Measurements from ENCODE around the gene UBE2A.
A peak's percentile ranks its signal among the peaks of the same experiment; 100 is the strongest.

Gene UBE2A

DNA sequence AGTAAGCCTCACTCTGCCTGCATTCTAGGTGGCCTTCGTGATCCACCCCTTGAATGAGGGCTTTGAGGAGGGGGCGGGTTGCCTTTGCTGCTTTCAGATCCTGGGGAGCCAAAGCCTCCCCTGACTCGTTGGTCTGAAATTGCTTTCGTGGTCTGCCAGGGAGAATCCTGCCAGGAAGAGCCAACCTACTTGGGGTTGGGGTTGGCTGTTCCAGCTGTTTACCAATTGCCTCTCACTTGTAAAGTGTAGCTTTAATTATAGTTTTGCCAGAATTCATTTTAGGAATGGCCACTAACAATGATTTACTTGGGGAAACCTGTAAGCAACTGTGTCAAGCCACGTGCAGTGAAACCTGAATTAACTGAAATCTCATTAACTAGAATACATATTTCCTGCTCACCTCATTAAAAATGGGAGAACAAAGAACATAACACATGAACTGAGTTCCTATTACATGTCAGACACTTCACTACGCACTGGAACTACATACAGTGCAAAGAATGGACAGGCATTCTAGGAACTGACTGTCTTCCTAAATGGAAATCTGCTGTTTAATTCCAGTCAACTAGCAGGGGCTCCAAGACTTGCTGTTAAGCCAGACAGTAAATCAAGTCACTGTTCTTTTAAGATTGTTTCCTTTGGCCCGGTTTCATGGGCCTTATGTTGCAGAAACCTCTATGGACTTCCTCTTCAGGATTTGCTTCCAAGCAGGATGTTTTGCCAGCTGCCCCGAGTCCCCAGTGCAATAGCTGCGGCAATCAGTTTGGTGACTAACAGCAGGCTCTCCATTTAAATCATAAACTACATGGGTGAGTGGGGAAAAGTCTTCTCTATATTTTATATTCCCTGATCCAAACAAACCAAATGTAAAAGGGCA, 48.2 kb downstream of the UBE2A start:
- no peaks in the 10 kb centered on the region for H3K9me3 ChIP-seq (ENCODE audit: control insufficient read depth, insufficient read depth, low read depth, low read length)
- H3K27ac ChIP-seq (ENCODE audit: extremely low read depth, low read depth, low read length), result no peak overlapping the region
- ChIA-PET POLR2A (no interaction called here), CTCF (interaction anchor here (1.0 kb wide), 1 partner anchor 76 kb away, joined by 4 read pairs; no protein-coding TSS in a partner anchor)
- H3K36me3 ChIP-seq (ENCODE audit: control insufficient read depth in 2 of 2, insufficient read depth in 1 of 2, low read length in 2 of 2), result peaks cover 0 to 8% of the 10 kb centered on the region in 2 experiments; a peak in 2 of 3 replicates
- H3K4me3 ChIP-seq (ENCODE audit: low read depth, low read length), result no peak overlapping the region
- H3K4me1 ChIP-seq (ENCODE audit: control insufficient read depth, insufficient read depth, low read length), result peaks cover 4% of the 10 kb centered on the region; the same call in 1 of the 2 replicates
- no peak for TF ChIP-seq CTCF (tag by site-specific recombination; IDR thresholded peaks at IDR 0.05)
- TF ChIP-seq ZSCAN16 (tag by site-specific recombination; IDR thresholded peaks at IDR 0.05), result no peak
- TF ChIP-seq ZNF341 (tag by site-specific recombination; IDR thresholded peaks at IDR 0.05; ENCODE audit: low read depth), result peak; percentile 86
- TF ChIP-seq ZNF704 (tag by site-specific recombination; IDR thresholded peaks at IDR 0.05), result no peak
- TF ChIP-seq ZNF518A (tag by site-specific recombination; conservative IDR thresholded peaks at IDR 0.05; ENCODE audit: low read depth), result no peak
- TF ChIP-seq ZBTB44 (tag by site-specific recombination; IDR thresholded peaks at IDR 0.05), result peak; percentile 89
- TF ChIP-seq, protein P1, sequence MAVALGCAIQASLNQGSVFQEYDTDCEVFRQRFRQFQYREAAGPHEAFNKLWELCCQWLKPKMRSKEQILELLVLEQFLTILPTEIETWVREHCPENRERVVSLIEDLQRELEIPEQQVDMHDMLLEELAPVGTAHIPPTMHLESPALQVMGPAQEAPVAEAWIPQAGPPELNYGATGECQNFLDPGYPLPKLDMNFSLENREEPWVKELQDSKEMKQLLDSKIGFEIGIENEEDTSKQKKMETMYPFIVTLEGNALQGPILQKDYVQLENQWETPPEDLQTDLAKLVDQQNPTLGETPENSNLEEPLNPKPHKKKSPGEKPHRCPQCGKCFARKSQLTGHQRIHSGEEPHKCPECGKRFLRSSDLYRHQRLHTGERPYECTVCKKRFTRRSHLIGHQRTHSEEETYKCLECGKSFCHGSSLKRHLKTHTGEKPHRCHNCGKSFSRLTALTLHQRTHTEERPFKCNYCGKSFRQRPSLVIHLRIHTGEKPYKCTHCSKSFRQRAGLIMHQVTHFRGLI (tag by site-specific recombination; IDR thresholded peaks at IDR 0.05), result no peak
- TF ChIP-seq SETDB1 (IDR thresholded peaks at IDR 0.05; ENCODE audit: insufficient read length, low read length), result no peak
- no peak for TF ChIP-seq ZNF549 (tag by site-specific recombination; IDR thresholded peaks at IDR 0.05)
- no peak for TF ChIP-seq ZNF670 (tag by site-specific recombination; IDR thresholded peaks at IDR 0.05; ENCODE audit: low read depth)
- TF ChIP-seq ZNF555 (tag by site-specific recombination; conservative IDR thresholded peaks at IDR 0.05), result no peak
- TF ChIP-seq OVOL3 (tag by site-specific recombination; IDR thresholded peaks at IDR 0.05), result no peak
- no peak for TF ChIP-seq ZNF37A (tag by site-specific recombination; IDR thresholded peaks at IDR 0.05)
- no peak for TF ChIP-seq ZNF132 (tag by site-specific recombination; IDR thresholded peaks at IDR 0.05; ENCODE audit: borderline replicate concordance)
- 0 out of 2 replicates have a peak, but pooled peaks have one; percentile 14 for TF ChIP-seq ZNF600 (tag by site-specific recombination; IDR thresholded peaks at IDR 0.05)
- no peak for TF ChIP-seq ZNF24 (tag by site-specific recombination; IDR thresholded peaks at IDR 0.05)
- no peak for TF ChIP-seq ZBTB49 (tag by site-specific recombination; IDR thresholded peaks at IDR 0.05; ENCODE audit: low read depth)
- no peak; the same call in none of the 2 replicates for TF ChIP-seq ZNF561 (tag by site-specific recombination; IDR thresholded peaks at IDR 0.05; ENCODE audit: borderline replicate concordance)
- TF ChIP-seq SP3 (tag by site-specific recombination; IDR thresholded peaks at IDR 0.05), result no peak
- no peak for TF ChIP-seq YY2 (tag by site-specific recombination; IDR thresholded peaks at IDR 0.05)
- TF ChIP-seq GFI1B (tag by site-specific recombination; IDR thresholded peaks at IDR 0.05), result no peak
- TF ChIP-seq ZNF473 (tag by site-specific recombination; IDR thresholded peaks at IDR 0.05), result no peak
- no peak for TF ChIP-seq ZNF626 (tag by site-specific recombination; IDR thresholded peaks at IDR 0.05)
- TF ChIP-seq PRDM1 (tag by site-specific recombination; IDR thresholded peaks at IDR 0.05), result no peak
